ENCODE measurements around the gene ZBTB8B. TPM values are rescaled to one million over a fixed set of nuclear protein-coding genes. Genes with fewer than 3 reads are reported as not detected.
"Not testable (repeated sequence)": the region's sequence is repeated elsewhere in the genome, so short reads cannot be mapped to it uniquely, and the experiment has no call there.

ZBTB8B gene
- total and polyA plus RNA-seq, 8 donors, result under 0.01 to 0.37 (median 0.15) TPM; not detected in 5

- Histone ChIP-seq H3K27ac (peak overlapping the region in 1 of 5 donors; percentile 37), H3K36me3 (no peaks in the 10 kb centered on the region), H3K27me3 (peaks cover 0 to 1% (median 0%) of the 10 kb centered on the region in 3 donors), H3K4me3 (peak overlapping the region in 3 of 4 donors; percentile 13 to 21 (median 19)), H3K4me1 (peaks cover 0 to 7% (median 0%) of the 10 kb centered on the region in 4 donors), H3K9me3 (peaks cover 6 to 17% (median 12%) of the 10 kb centered on the region in 4 donors)
- intact Hi-C loops (cut with DNase I; ENCODE audit: low total_unique reads), result no loop called here
- TF ChIP-seq POLR2A (IDR thresholded peaks at IDR 0.05), result no peak
- no peak for TF ChIP-seq EP300 (IDR thresholded peaks at IDR 0.05)
- TF ChIP-seq, protein P1, sequence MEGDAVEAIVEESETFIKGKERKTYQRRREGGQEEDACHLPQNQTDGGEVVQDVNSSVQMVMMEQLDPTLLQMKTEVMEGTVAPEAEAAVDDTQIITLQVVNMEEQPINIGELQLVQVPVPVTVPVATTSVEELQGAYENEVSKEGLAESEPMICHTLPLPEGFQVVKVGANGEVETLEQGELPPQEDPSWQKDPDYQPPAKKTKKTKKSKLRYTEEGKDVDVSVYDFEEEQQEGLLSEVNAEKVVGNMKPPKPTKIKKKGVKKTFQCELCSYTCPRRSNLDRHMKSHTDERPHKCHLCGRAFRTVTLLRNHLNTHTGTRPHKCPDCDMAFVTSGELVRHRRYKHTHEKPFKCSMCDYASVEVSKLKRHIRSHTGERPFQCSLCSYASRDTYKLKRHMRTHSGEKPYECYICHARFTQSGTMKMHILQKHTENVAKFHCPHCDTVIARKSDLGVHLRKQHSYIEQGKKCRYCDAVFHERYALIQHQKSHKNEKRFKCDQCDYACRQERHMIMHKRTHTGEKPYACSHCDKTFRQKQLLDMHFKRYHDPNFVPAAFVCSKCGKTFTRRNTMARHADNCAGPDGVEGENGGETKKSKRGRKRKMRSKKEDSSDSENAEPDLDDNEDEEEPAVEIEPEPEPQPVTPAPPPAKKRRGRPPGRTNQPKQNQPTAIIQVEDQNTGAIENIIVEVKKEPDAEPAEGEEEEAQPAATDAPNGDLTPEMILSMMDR (IDR thresholded peaks at IDR 0.05), result no peak
- TF ChIP-seq POLR2AphosphoS5 (IDR thresholded peaks at IDR 0.05), result no peak
- DNase-seq, result peak in 1 of 2 donors; percentile 43
- WGBS, 5 donors, result 29 to 41% (median 36%) methylated on average over 13 of the region's 13 CpGs
Observed at GRCh38 chr1:32447469-32448185, 17.2 kb upstream of the ZBTB8B start.

GRCh38 chr1:32448186-32448772, 16.6 kb upstream of the ZBTB8B start:
- H3K36me3 ChIP-seq; intact Hi-C loops (cut with DNase I; ENCODE audit: low total_unique reads); H3K27me3 ChIP-seq; H3K4me1 ChIP-seq: not testable (repeated sequence)
- DNase-seq, result peak; percentile 79 to 80
- WGBS, 5 donors, result 40 to 43% (median 41%) methylated on average over 12 of the region's 12 CpGs
- H3K27ac ChIP-seq, result peak overlapping the region in 1 of 5 donors; percentile 37
- peak in 2 of 3 donors; percentile 18 to 46 for TF ChIP-seq POLR2AphosphoS5 (IDR thresholded peaks at IDR 0.05)
- TF ChIP-seq, protein P1 (IDR thresholded peaks at IDR 0.05), result peak in 5 of 7 experiments; percentile 72 to 86 (median 85)
- H3K9me3 ChIP-seq, result peaks cover 6 to 17% (median 12%) of the 10 kb centered on the region in 4 donors
- H3K4me3 ChIP-seq, result peak overlapping the region in 3 of 4 donors; percentile 13 to 21 (median 19)

GRCh38 chr1:32448773-32449456, 16.0 kb upstream of the ZBTB8B start:
- no peak for TF ChIP-seq EP300 (IDR thresholded peaks at IDR 0.05)
- no peak for TF ChIP-seq POLR2A (IDR thresholded peaks at IDR 0.05)
- no peak for TF ChIP-seq POLR2AphosphoS5 (IDR thresholded peaks at IDR 0.05)
- intact Hi-C loops (cut with DNase I; ENCODE audit: low total_unique reads), result no loop called here
- H3K36me3 ChIP-seq, result no peaks in the 10 kb centered on the region
- no peaks in the 10 kb centered on the region for H3K27me3 ChIP-seq
- no peak overlapping the region for H3K27ac ChIP-seq
- DNase-seq, result no peak
- H3K4me1 ChIP-seq, result peaks cover 0 to 7% (median 0%) of the 10 kb centered on the region in 4 donors
- WGBS, 5 donors, result 81 to 85% (median 82%) methylated on average over 12 of the region's 12 CpGs
- H3K4me3 ChIP-seq, result no peak overlapping the region
- peaks cover 6 to 17% (median 12%) of the 10 kb centered on the region in 4 donors for H3K9me3 ChIP-seq

DNA sequence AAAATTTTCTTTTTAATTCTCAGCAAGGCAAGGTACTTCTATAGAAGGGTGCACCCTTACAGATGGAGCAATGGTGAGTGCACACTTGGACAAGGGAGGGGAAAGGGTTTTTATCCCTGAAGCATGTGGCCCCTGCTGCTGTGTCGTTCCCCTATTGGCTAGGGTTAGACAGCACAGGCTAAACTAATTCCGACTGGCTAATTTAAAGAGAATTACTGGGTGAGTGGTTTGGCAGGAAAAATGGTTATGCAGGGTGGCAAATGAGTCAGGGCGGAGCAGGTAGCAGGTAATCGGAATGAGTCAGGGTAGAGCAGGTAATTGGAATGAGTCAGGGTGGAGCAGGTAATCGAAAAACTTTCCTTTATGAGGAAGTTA, 15.4 kb upstream of the ZBTB8B start:
- H3K9me3 ChIP-seq, result peaks cover 6 to 17% (median 12%) of the 10 kb centered on the region in 4 donors
- 92 to 99% (median 96%) methylated on average over 5 of the region's 5 CpGs for WGBS, 5 donors

DNA sequence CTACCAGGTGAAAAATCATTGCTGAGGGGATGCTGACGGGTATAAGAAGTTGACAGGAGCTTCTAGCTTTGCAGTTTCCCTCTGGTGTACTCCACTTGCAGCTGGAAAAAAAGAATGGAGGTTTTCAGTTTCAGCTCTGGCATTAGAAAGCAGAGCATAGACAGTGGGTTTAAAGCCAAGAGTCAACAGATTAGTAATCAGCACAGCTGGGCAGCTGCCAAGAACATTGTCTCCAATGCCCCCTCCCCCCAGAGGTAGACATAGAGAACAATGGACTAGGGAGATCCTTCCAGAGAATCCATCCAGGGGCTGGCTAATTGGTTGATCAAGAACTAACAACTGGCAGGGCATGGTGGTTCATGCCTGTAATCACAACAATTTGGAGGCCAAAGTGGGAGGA, 10.1 kb upstream of the ZBTB8B start:
- intact Hi-C loops (cut with DNase I; ENCODE audit: low total_unique reads), result no loop called here
- no peak overlapping the region for H3K4me3 ChIP-seq
- H3K9me3 ChIP-seq, result peaks cover 9 to 26% (median 20%) of the 10 kb centered on the region in 4 donors
- H3K27me3 ChIP-seq, result no peaks in the 10 kb centered on the region
- no peaks in the 10 kb centered on the region for H3K4me1 ChIP-seq
- H3K27ac ChIP-seq, result no peak overlapping the region
- 11 to 36% (median 25%) methylated on average over 1 of the region's 1 CpG for WGBS, 5 donors
- TF ChIP-seq POLR2A (IDR thresholded peaks at IDR 0.05) (no peak), EP300 (IDR thresholded peaks at IDR 0.05) (no peak), POLR2AphosphoS5 (IDR thresholded peaks at IDR 0.05) (no peak)
- TF ChIP-seq, protein P1 (IDR thresholded peaks at IDR 0.05), result no peak
- H3K36me3 ChIP-seq, result no peaks in the 10 kb centered on the region
- peak in 1 of 2 donors; percentile 16 for DNase-seq

More for the DNA sequence above, 15.4 kb upstream of the ZBTB8B start:
- H3K27me3 ChIP-seq; H3K36me3 ChIP-seq; H3K27ac ChIP-seq; DNase-seq; H3K4me3 ChIP-seq; H3K4me1 ChIP-seq; intact Hi-C loops (cut with DNase I; ENCODE audit: low total_unique reads): not testable (repeated sequence)
